HG03135 (cell line): ENCODE results near the gene PPP2R3A.
A peak's percentile ranks its signal among the peaks of the same experiment; 100 is the strongest.
"Not testable (repeated sequence)": the region's sequence is repeated elsewhere in the genome, so short reads cannot be mapped to it uniquely, and the experiment has no call there.

ENCODE experiments used
- ATAC-seq: cut with Tn5 transposase; IDR thresholded peaks from one replicate; pipeline ENCODE4 v1.9.1; 2021; ENCODE audit warnings: mild to moderate bottlenecking, moderate library complexity; ENCODE audit not compliant: unreplicated experiment

PPP2R3A gene

GRCh38 chr3:135965506-135966270, at the start of gene PPP2R3A:
Gene PPP2R3A (plus strand): TSS chr3:135965728. CDS start chr3:136001499, 35,771 bp downstream.
- ATAC-seq = peak; percentile 82

- no peak for ATAC-seq
Observed at GRCh38 chr3:135916310-135916709, 49.2 kb upstream of the PPP2R3A start.

- no peak for ATAC-seq
Observed at GRCh38 chr3:135917076-135917475, 48.5 kb upstream of the PPP2R3A start.

GRCh38 chr3:135917927-135918597, 47.5 kb upstream of the PPP2R3A start:
- no peak for ATAC-seq

- no peak for ATAC-seq
Observed at GRCh38 chr3:135918600-135918999, 46.9 kb upstream of the PPP2R3A start.

GRCh38 chr3:135920275-135920674, 45.3 kb upstream of the PPP2R3A start:
- no peak for ATAC-seq

GRCh38 chr3:135922903-135923250, 42.7 kb upstream of the PPP2R3A start:
- ATAC-seq = no peak

GRCh38 chr3:135924506-135924905, 41.0 kb upstream of the PPP2R3A start:
- no peak for ATAC-seq

- ATAC-seq = no peak
Observed at GRCh38 chr3:135926664-135927063, 38.9 kb upstream of the PPP2R3A start.

- ATAC-seq = no peak
Observed at GRCh38 chr3:135927155-135927554, 38.4 kb upstream of the PPP2R3A start.

- ATAC-seq = no peak
Observed at GRCh38 chr3:135929670-135930069, 35.9 kb upstream of the PPP2R3A start.

GRCh38 chr3:135930255-135930654, 35.3 kb upstream of the PPP2R3A start:
- no peak for ATAC-seq

GRCh38 chr3:135935171-135935570, 30.4 kb upstream of the PPP2R3A start:
- not testable (repeated sequence) for ATAC-seq

GRCh38 chr3:135937766-135938165, 27.8 kb upstream of the PPP2R3A start:
- not testable (repeated sequence) for ATAC-seq

- ATAC-seq = no peak
Observed at GRCh38 chr3:135944831-135945230, 20.7 kb upstream of the PPP2R3A start.

- ATAC-seq = no peak
Observed at GRCh38 chr3:135950941-135951340, 14.6 kb upstream of the PPP2R3A start.

GRCh38 chr3:135964160-135964955, 1.2 kb upstream of the PPP2R3A start:
- no peak for ATAC-seq

- no peak for ATAC-seq
Observed at GRCh38 chr3:135965129-135965505, 411 bp upstream of the PPP2R3A start.

- ATAC-seq = no peak
Observed at GRCh38 chr3:135966271-135966961, 888 bp downstream of the PPP2R3A start.

GRCh38 chr3:135966962-135967274, 1.4 kb downstream of the PPP2R3A start:
- ATAC-seq = no peak

- no peak for ATAC-seq
Observed at GRCh38 chr3:135967867-135968266, 2.3 kb downstream of the PPP2R3A start.
